HEK293T (cell line): Measurements from ENCODE around the gene ZNF609.
"Not testable (repeated sequence)": the region's sequence is repeated elsewhere in the genome, so short reads cannot be mapped to it uniquely, and the experiment has no call there.

Source experiments
- CTCF ChIA-PET: fragments of 350-600 bp; formaldehyde crosslinking; extraction: SDS; loops from one replicate; lab custom pipeline; 2021; ENCODE audit warnings: antibody characterized with exemption, inconsistent platforms; lab: Yijun Ruan, JAX
- POLR2A ChIA-PET: fragments of 350-600 bp; formaldehyde crosslinking; extraction: SDS; loops from one replicate; lab custom pipeline; 2020; ENCODE audit warnings: antibody characterized with exemption, inconsistent platforms; lab: Yijun Ruan, JAX
- DNase-seq: peaks from one replicate; pipeline ENCODE4 v3.0.0; 2012; ENCODE audit warnings: mixed read lengths; ENCODE audit errors: extremely low spot score
- ARNT ChIP-seq: fragments of 450-650 bp; IDR thresholded peaks from 2 replicates; pipeline ENCODE4 v1.6.1; 2017; ENCODE audit warnings: mild to moderate bottlenecking
- BHLHE40 ChIP-seq: fragments of 450-650 bp; IDR thresholded peaks from 2 replicates; pipeline ENCODE4 v1.6.1; 2016; ENCODE audit warnings: mild to moderate bottlenecking, moderate library complexity, borderline replicate concordance
- CTBP1 ChIP-seq: fragments of 450-650 bp; IDR thresholded peaks from 2 replicates; pipeline ENCODE4 v1.6.1; 2016; ENCODE audit warnings: borderline replicate concordance
- ELF4 ChIP-seq: fragments of 450-650 bp; IDR thresholded peaks from 2 replicates; pipeline ENCODE4 v1.6.1; 2017; ENCODE audit warnings: antibody characterized with exemption
- FOXA1 ChIP-seq: fragments of 450-650 bp; IDR thresholded peaks from 2 replicates; pipeline ENCODE4 v1.6.1; 2016; ENCODE audit warnings: mild to moderate bottlenecking
- FOXK2 ChIP-seq: fragments of 450-650 bp; IDR thresholded peaks from 2 replicates; pipeline ENCODE4 v1.6.1; 2016; ENCODE audit warnings: mild to moderate bottlenecking
- FOXM1 ChIP-seq: fragments of 450-650 bp; IDR thresholded peaks from 2 replicates; pipeline ENCODE4 v1.6.1; 2017; ENCODE audit warnings: mild to moderate bottlenecking, borderline replicate concordance
- HDGF ChIP-seq: fragments of 450-650 bp; IDR thresholded peaks from 2 replicates; pipeline ENCODE4 v1.6.1; 2017; ENCODE audit warnings: antibody characterized with exemption, borderline replicate concordance
- L3MBTL2 ChIP-seq: fragments of 450-650 bp; conservative IDR thresholded peaks from 2 replicates; pipeline ENCODE4 v1.6.1; 2016; ENCODE audit warnings: mild to moderate bottlenecking
- LEF1 ChIP-seq: fragments of 450-650 bp; IDR thresholded peaks from 2 replicates; pipeline ENCODE4 v1.6.1; 2017; ENCODE audit warnings: mild to moderate bottlenecking, borderline replicate concordance
- NFRKB ChIP-seq: fragments of 450-650 bp; IDR thresholded peaks from 2 replicates; pipeline ENCODE4 v1.6.1; 2016; ENCODE audit warnings: mild to moderate bottlenecking, moderate library complexity
- SP1 ChIP-seq: fragments of 450-650 bp; IDR thresholded peaks from 2 replicates; pipeline ENCODE4 v1.6.1; 2017
- SUZ12 ChIP-seq: fragments of 450-650 bp; IDR thresholded peaks from 2 replicates; pipeline ENCODE4 v1.6.1; 2016; ENCODE audit warnings: mild to moderate bottlenecking
- TARDBP ChIP-seq: fragments of 450-650 bp; IDR thresholded peaks from 2 replicates; pipeline ENCODE4 v1.6.1; 2016
- ZNF384 ChIP-seq: fragments of 450-650 bp; IDR thresholded peaks from 2 replicates; pipeline ENCODE4 v1.6.1; 2016
- TF ChIP-seq, protein P1 (sequence below): fragments of 450-650 bp; IDR thresholded peaks from 2 replicates; pipeline ENCODE4 v1.6.1; 2016

The ZNF609 gene

DNA sequence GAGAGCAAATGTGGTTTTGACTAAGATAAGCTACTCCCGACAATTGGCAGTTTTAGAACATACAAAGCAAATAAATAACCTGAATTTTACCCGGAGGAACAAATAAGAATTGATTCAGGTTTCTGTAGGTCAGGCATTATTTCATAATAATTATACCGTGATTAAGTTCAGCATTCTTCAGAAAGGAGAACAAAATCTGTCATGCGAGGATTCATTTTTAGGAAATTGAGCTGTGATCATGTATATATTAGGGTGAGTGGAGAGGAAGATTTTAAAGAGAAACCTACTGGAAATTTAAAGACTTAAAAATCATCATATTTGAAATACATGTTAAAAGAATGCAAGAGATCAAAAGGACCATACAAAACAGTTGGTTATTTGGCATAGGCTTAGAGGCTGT, 20.5 kb downstream of the ZNF609 start:
- ChIA-PET CTCF (no interaction called here), POLR2A (no interaction called here)
- no peak for TF ChIP-seq TARDBP
- no peak for TF ChIP-seq FOXA1
- TF ChIP-seq NFRKB, result no peak
- no peak for TF ChIP-seq LEF1
- no peak for TF ChIP-seq HDGF
- no peak for TF ChIP-seq FOXK2
- TF ChIP-seq SP1, result no peak
- no peak for DNase-seq

DNA sequence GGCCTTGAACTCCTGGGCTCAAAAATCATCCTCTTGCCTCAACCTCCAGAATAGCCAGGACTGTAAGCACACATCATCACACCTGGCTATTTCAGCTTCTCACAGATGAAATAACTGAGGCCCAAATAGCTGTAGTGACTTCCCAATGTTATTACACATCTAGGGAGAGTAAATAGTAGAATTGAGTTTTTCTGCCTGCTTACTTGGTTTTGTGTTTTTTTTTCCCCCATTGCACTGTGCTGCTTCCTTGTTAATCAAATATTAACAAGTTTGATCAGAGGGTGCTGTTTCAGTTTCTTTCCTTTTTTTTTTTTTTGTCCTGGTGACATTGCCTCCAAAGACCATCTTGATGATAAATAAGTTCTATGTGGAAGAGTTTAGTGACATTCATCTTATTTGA, 23.4 kb downstream of the ZNF609 start:
- ChIA-PET POLR2A (no interaction called here), CTCF (no interaction called here)
- no peak for DNase-seq
- TF ChIP-seq, protein P1, sequence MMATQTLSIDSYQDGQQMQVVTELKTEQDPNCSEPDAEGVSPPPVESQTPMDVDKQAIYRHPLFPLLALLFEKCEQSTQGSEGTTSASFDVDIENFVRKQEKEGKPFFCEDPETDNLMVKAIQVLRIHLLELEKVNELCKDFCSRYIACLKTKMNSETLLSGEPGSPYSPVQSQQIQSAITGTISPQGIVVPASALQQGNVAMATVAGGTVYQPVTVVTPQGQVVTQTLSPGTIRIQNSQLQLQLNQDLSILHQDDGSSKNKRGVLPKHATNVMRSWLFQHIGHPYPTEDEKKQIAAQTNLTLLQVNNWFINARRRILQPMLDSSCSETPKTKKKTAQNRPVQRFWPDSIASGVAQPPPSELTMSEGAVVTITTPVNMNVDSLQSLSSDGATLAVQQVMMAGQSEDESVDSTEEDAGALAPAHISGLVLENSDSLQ, result no peak

DNA sequence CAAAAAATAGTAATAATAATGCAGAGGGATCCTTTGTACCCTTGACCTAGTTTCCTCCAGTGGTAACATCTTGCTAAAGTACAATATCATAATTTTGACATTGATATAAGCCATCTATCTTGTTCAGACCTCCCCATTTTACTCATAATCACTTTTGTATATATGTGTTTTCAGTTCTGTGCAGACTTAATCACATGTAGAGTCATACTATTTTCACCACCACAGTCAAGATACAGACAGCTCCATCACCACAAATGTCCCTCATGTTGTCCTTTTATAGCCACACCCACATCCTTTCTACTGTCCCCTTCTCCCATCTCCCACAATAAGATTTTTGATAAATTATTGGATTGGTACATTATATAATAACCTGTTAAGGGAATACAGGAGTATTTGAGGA, 25.4 kb downstream of the ZNF609 start:
- ChIA-PET POLR2A (no interaction called here), CTCF (no interaction called here)
- no peak for DNase-seq
- no peak for TF ChIP-seq FOXM1
- no peak for TF ChIP-seq SP1
- no peak for TF ChIP-seq FOXK2
- TF ChIP-seq NFRKB, result no peak
- TF ChIP-seq TARDBP, result no peak
- no peak for TF ChIP-seq LEF1
- TF ChIP-seq L3MBTL2, result no peak
- no peak for TF ChIP-seq SUZ12
- no peak for TF ChIP-seq CTBP1
- no peak for TF ChIP-seq FOXA1
- no peak for TF ChIP-seq HDGF
- TF ChIP-seq BHLHE40, result no peak
- TF ChIP-seq, protein P1, result no peak
- TF ChIP-seq ELF4, result no peak
- TF ChIP-seq ZNF384, result no peak
- TF ChIP-seq ARNT, result no peak

DNA sequence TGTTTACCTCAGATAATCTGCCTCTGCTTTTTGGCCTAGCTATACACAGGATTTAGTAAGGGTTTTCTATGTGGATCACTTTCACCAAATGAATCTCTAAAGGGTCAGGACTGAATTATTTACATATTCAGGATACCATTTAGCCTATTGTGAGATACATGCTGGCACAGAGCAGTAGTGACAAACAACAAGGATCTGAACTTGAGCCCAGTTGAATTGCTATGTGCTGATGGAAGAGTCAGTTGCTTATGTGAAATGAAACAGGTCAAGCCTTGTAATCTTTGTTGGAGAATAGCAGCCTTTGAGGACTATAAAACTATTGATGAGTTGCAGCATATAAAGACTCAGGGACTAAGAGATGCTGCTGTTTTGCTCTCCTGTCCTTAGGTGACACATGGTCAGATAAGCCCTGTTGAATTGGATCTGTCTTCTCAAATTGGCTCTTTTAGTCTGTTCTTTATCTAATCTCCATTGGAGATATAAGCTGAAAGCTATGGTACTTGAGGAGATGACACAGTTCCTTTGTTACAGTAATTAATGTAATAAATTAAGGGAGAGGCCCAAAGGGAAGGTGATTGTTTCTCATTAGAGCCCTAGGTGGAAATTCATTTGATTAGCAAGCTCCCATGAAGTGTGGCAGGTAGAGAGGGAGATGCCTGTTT, 30.4 kb downstream of the ZNF609 start:
- TF ChIP-seq FOXM1 (no peak), L3MBTL2 (no peak), ARNT (no peak), ZNF384 (no peak), SUZ12 (no peak), LEF1 (no peak), SP1 (no peak), TARDBP (no peak), FOXK2 (no peak), ELF4 (no peak), FOXA1 (no peak), CTBP1 (no peak), BHLHE40 (no peak), HDGF (no peak), NFRKB (no peak)
- TF ChIP-seq, protein P1, result no peak
- no peak for DNase-seq
- ChIA-PET CTCF (no interaction called here), POLR2A (no interaction called here)

DNA sequence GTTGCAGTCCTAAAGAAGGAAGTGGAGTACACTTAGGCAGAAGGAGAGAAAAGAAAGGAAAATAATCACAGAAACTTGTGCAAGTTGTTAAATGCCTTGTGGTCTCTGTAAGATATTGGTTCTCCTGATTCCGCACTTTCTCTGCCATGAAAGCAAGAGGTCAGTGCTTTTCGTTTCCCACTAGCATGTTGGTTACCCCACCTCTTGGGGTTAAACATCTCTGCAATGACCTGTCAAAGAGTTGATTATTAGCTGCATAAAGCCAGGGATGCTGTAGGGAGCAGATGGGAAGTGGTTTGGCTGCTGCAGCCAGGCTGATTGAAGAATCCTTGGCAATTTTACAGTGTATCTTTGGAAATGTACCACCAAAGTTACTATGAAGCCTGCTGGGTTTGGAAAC, 33.3 kb downstream of the ZNF609 start:
- DNase-seq, result no peak
- TF ChIP-seq CTBP1, result no peak
- TF ChIP-seq FOXM1, result no peak
- TF ChIP-seq FOXA1, result no peak
- no peak for TF ChIP-seq NFRKB
- no peak for TF ChIP-seq ZNF384
- no peak for TF ChIP-seq SUZ12
- TF ChIP-seq, protein P1, result no peak
- TF ChIP-seq ARNT, result no peak
- TF ChIP-seq SP1, result no peak
- no peak for TF ChIP-seq TARDBP
- TF ChIP-seq ELF4, result no peak
- no peak for TF ChIP-seq L3MBTL2
- no peak for TF ChIP-seq HDGF
- TF ChIP-seq LEF1, result no peak
- POLR2A ChIA-PET, result no interaction called here
- CTCF ChIA-PET, result no interaction called here

DNA sequence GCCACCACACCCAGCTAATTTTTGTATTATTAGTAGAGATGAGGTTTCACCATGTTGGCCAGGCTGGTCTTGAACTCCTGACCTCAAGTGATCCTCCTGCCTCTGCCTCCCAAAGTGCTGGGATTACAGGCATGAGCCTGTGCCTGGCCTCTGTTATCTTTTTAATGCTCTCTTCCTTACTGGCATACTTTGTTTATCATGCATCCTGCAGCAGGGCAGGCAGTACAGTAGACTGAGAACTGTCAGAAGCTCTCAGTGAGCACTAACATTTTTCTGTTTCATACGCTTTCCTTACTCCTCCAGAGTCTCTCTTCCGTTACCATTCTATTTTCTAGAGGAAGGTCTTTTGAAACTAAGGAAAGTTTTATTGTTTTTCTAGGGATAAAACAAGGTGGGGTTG, 35.6 kb downstream of the ZNF609 start:
- POLR2A ChIA-PET, CTCF ChIA-PET, DNase-seq: not testable (repeated sequence)
